H9 (cell line): ENCODE data around the gene AFG1L. TPM values are rescaled to one million over a fixed set of nuclear protein-coding genes. Genes with fewer than 3 reads are reported as not detected.

Experiments
- DNase-seq: peaks from one replicate; pipeline ENCODE4 v3.0.0-alpha.2; 2017
- H2AFZ ChIP-seq: one replicate; pipeline ENCODE4 v1.6.1; 2013; ENCODE audit warnings: mild to moderate bottlenecking, low read length, control low read depth, moderate library complexity
- H2AK5ac ChIP-seq: 2 replicates; pipeline ENCODE4 v1.6.1; 2013; ENCODE audit warnings: low read length, control low read depth, mixed read lengths; ENCODE audit not compliant: insufficient read length
- H2BK120ac ChIP-seq: one replicate; pipeline ENCODE4 v1.6.1; 2013; ENCODE audit warnings: low read depth, mild to moderate bottlenecking, low read length, control low read depth, inconsistent platforms; ENCODE audit not compliant: poor library complexity, severe bottlenecking
- H2BK12ac ChIP-seq: 2 replicates; pipeline ENCODE4 v1.6.1; 2013; ENCODE audit warnings: low read length, control low read depth, mixed read lengths, low read depth; ENCODE audit not compliant: insufficient read length
- H2BK15ac ChIP-seq: 2 replicates; pipeline ENCODE4 v1.6.1; 2013; ENCODE audit warnings: low read depth, low read length, control low read depth
- H2BK20ac ChIP-seq: one replicate; pipeline ENCODE4 v1.6.1; 2013; ENCODE audit warnings: low read depth, mild to moderate bottlenecking, low read length, control low read depth, inconsistent platforms; ENCODE audit not compliant: poor library complexity, severe bottlenecking
- H2BK5ac ChIP-seq: 2 replicates; pipeline ENCODE4 v1.6.1; 2013; ENCODE audit warnings: low read length, control low read depth, mixed read lengths; ENCODE audit not compliant: insufficient read length
- H3K14ac ChIP-seq: 2 replicates; pipeline ENCODE4 v1.6.1; 2013; ENCODE audit warnings: low read length, control low read depth; ENCODE audit not compliant: insufficient read depth
- H3K18ac ChIP-seq: 2 replicates; pipeline ENCODE4 v1.6.1; 2013; ENCODE audit warnings: low read depth, mild to moderate bottlenecking, mixed read lengths, low read length, control low read depth; ENCODE audit not compliant: insufficient read length
- H3K23ac ChIP-seq: 2 replicates; pipeline ENCODE4 v1.6.1; 2013; ENCODE audit warnings: low read length, control low read depth, mixed read lengths, low read depth; ENCODE audit not compliant: insufficient read length
- H3K23me2 ChIP-seq: 2 replicates; pipeline ENCODE4 v1.6.1; 2013; ENCODE audit warnings: low read depth, mild to moderate bottlenecking, mixed read lengths, low read length, control low read depth; ENCODE audit not compliant: insufficient read length, poor library complexity, severe bottlenecking
- H3K27ac ChIP-seq: 2 replicates; pipeline ENCODE4 v1.5.1; 2013; ENCODE audit warnings: low read length, control low read depth, mixed read lengths, low read depth; ENCODE audit not compliant: insufficient read length
- H3K27me3 ChIP-seq: 2 replicates; pipeline ENCODE4 v1.6.1; 2013; ENCODE audit warnings: low read length, control low read depth, inconsistent platforms; ENCODE audit not compliant: insufficient read depth
- H3K4ac ChIP-seq: 2 replicates; pipeline ENCODE4 v1.6.1; 2013; ENCODE audit warnings: low read depth, mild to moderate bottlenecking, control low read depth, inconsistent platforms, low read length, moderate library complexity
- H3K4me1 ChIP-seq: 2 replicates; pipeline ENCODE4 v1.6.1; 2013; ENCODE audit warnings: low read length, control low read depth, inconsistent platforms; ENCODE audit not compliant: insufficient read depth
- H3K4me2 ChIP-seq: 2 replicates; pipeline ENCODE4 v1.6.1; 2013; ENCODE audit warnings: low read length, control low read depth, mixed read lengths; ENCODE audit not compliant: insufficient read length, insufficient read depth
- H3K56ac ChIP-seq: 2 replicates; pipeline ENCODE4 v1.6.1; 2013; ENCODE audit warnings: low read depth, mild to moderate bottlenecking, mixed read lengths, low read length, control low read depth; ENCODE audit not compliant: insufficient read length
- H3K79me1 ChIP-seq: 2 replicates; pipeline ENCODE4 v1.6.1; 2013; ENCODE audit warnings: low read depth, mild to moderate bottlenecking, moderate library complexity, low read length, control low read depth, inconsistent platforms; ENCODE audit not compliant: insufficient read depth, poor library complexity, severe bottlenecking
- H3K79me2 ChIP-seq: 2 replicates; pipeline ENCODE4 v1.6.1; 2013; ENCODE audit warnings: low read length, control low read depth, inconsistent platforms; ENCODE audit not compliant: insufficient read depth
- H3K9ac ChIP-seq: 2 replicates; pipeline ENCODE4 v1.6.1; 2013; ENCODE audit warnings: low read length, control low read depth, mixed read lengths; ENCODE audit not compliant: insufficient read length; ENCODE audit errors: extremely low read depth
- H3K9me3 ChIP-seq: one replicate; pipeline ENCODE4 v1.6.1; 2013; ENCODE audit warnings: low read depth, low read length, inconsistent platforms; ENCODE audit not compliant: control insufficient read depth
- H3T11ph ChIP-seq: one replicate; pipeline ENCODE4 v1.6.1; 2013; ENCODE audit warnings: mild to moderate bottlenecking, low read length, control low read depth, inconsistent platforms
- H4K20me1 ChIP-seq: one replicate; pipeline ENCODE4 v1.6.1; 2013; ENCODE audit not compliant: control insufficient read depth, insufficient read length, insufficient read depth
- H4K5ac ChIP-seq: 2 replicates; pipeline ENCODE4 v1.6.1; 2013; ENCODE audit warnings: low read depth, mild to moderate bottlenecking, mixed read lengths, low read length, control low read depth; ENCODE audit not compliant: insufficient read length
- H4K8ac ChIP-seq: replicated peaks from 2 replicates; pipeline ENCODE4 v1.6.1; 2013; ENCODE audit warnings: low read length, control low read depth, mixed read lengths, low read depth; ENCODE audit not compliant: insufficient read length
- H4K91ac ChIP-seq: 2 replicates; pipeline ENCODE4 v1.6.1; 2013; ENCODE audit warnings: low read depth, mild to moderate bottlenecking, moderate library complexity, mixed read lengths, low read length, control low read depth; ENCODE audit not compliant: insufficient read length
- H3K27ac Mint-ChIP-seq, 3 experiments: 2 replicates in 2 of 3; 3 replicates in 1 of 3; pipeline ENCODE4 v1.8.0; 2020 to 2021; ENCODE audit warnings: mixed read lengths in 3 of 3, mild to moderate bottlenecking in 1 of 3, moderate library complexity in 1 of 3
- H3K27me3 Mint-ChIP-seq: 2 replicates; pipeline ENCODE4 v1.8.0; 2021; ENCODE audit warnings: low read depth, mild to moderate bottlenecking, moderate library complexity, mixed read lengths
- H3K36me3 Mint-ChIP-seq, 3 experiments: 2 replicates in 2 of 3; 3 replicates in 1 of 3; pipeline ENCODE4 v1.8.0; 2020 to 2021; ENCODE audit warnings: low read depth in 3 of 3, mixed read lengths in 3 of 3; ENCODE audit not compliant: insufficient read depth in 1 of 3
- H3K4me1 Mint-ChIP-seq, 2 experiments: 2 replicates each; pipeline ENCODE4 v1.8.0; 2020; ENCODE audit warnings: mixed read lengths in 2 of 2
- H3K4me3 Mint-ChIP-seq, 2 experiments: 2 replicates in 1 of 2; 3 replicates in 1 of 2; pipeline ENCODE4 v1.8.0; 2020 to 2021; ENCODE audit warnings: mild to moderate bottlenecking in 2 of 2, mixed read lengths in 2 of 2, moderate library complexity in 1 of 2
- H3K9me3 Mint-ChIP-seq, 2 experiments: 2 replicates in 1 of 2; 3 replicates in 1 of 2; pipeline ENCODE4 v1.8.0; 2020; ENCODE audit warnings: mild to moderate bottlenecking in 2 of 2, mixed read lengths in 2 of 2, moderate library complexity in 1 of 2
- WGBS: extraction: QIAGEN DNeasy Blood & Tissue Kit; methylation state at CpG from one replicate; pipeline ENCODE4 v1.1.7; 2013; ENCODE audit warnings: missing lambda C conversion rate, low lambda C conversion rate, mixed read lengths; ENCODE audit not compliant: insufficient read length; ENCODE audit errors: extremely low coverage; 5-methylcytosine and 5-hydroxymethylcytosine counted together
- total RNA-seq: library from RNA; stranded (reverse); gene quantifications from 2 replicates; pipeline ENCODE4 v1.2.1, GENCODE V29; 2021
- TF ChIP-seq, protein P1 (sequence below): fragments of 200-600 bp; sonication (generic); conservative IDR thresholded peaks from 3 replicates; pipeline ENCODE4 v1.8.0; 2021; ENCODE audit warnings: antibody characterized with exemption, mild to moderate bottlenecking

AFG1L gene
- total RNA-seq, 1 experiment from 2014 or later = 4.7 TPM

DNA sequence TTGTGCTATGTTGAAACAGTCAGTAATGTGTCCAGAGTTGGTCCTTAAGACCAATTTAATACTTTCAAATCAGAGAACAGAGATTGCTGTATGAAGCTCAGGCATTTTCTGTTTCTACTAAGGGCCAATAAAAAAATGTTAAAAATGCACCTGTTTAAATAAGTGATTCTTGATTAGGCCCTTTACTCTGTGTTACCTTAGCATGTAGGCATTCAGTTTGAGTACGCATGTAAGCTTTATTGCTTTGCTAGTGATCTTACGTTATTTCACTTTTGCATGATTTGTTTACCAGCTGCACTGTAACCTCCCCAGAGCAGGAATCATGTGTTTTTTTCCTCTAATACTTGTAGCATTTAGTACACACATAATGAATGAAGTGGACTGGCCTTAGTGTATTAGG is 61.0 kb downstream of the AFG1L start:
- Histone ChIP-seq H3K18ac (no peak overlapping the region), H3K23ac (no peak overlapping the region), H2BK5ac (no peak overlapping the region), H4K5ac (no peak overlapping the region), H3K14ac (no peak overlapping the region), H2BK120ac (no peak overlapping the region), H2BK15ac (no peak overlapping the region), H3K4me2 (no peak overlapping the region), H4K20me1 (no peaks in the 10 kb centered on the region), H3K79me2 (no peaks in the 10 kb centered on the region), H3K27me3 (no peaks in the 10 kb centered on the region), H4K8ac (no peak overlapping the region), H3K79me1 (no peaks in the 10 kb centered on the region), H4K91ac (no peak overlapping the region), H3K23me2 (no peaks in the 10 kb centered on the region), H3K4ac (no peak overlapping the region), H3K9ac (no peak overlapping the region), H3T11ph (no peak overlapping the region), H2BK20ac (no peak overlapping the region), H3K4me1 (no peaks in the 10 kb centered on the region), H2AK5ac (no peak overlapping the region), H2AFZ (no peak overlapping the region), H2BK12ac (no peak overlapping the region), H3K9me3 (no peaks in the 10 kb centered on the region), H3K27ac (no peak overlapping the region), H3K56ac (no peak overlapping the region)
- Mint-ChIP-seq H3K27ac (no peak overlapping the region), H3K36me3 (no peaks in the 10 kb centered on the region), H3K4me3 (no peak overlapping the region), H3K4me1 (no peaks in the 10 kb centered on the region), H3K27me3 (no peaks in the 10 kb centered on the region), H3K9me3 (no peaks in the 10 kb centered on the region)
- no peak for DNase-seq
- TF ChIP-seq, protein P1, sequence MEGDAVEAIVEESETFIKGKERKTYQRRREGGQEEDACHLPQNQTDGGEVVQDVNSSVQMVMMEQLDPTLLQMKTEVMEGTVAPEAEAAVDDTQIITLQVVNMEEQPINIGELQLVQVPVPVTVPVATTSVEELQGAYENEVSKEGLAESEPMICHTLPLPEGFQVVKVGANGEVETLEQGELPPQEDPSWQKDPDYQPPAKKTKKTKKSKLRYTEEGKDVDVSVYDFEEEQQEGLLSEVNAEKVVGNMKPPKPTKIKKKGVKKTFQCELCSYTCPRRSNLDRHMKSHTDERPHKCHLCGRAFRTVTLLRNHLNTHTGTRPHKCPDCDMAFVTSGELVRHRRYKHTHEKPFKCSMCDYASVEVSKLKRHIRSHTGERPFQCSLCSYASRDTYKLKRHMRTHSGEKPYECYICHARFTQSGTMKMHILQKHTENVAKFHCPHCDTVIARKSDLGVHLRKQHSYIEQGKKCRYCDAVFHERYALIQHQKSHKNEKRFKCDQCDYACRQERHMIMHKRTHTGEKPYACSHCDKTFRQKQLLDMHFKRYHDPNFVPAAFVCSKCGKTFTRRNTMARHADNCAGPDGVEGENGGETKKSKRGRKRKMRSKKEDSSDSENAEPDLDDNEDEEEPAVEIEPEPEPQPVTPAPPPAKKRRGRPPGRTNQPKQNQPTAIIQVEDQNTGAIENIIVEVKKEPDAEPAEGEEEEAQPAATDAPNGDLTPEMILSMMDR = no peak
- no CpG with 5 or more reads among the region's 2 CpGs for WGBS
